ENCODE results near the gene WWOX.

DNA sequence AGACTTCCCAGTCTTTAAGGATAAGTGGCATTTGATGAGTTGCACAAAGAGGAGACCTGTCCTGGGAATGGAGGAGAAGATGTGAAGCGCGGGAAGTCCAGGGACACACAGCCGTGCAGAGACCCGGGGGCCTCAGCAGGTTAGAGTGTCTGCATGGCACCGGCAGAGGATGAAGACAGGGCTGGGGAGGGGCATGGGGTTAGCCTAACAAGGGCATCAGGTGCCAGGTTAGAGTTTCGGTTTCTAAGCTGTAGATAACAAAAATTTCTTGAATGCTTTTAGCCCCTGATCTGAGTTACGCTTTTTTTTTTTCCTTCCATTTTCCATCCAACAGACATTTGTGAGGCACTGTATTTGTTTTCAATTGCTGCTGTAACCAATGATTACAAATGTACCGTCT, 906.8 kb downstream of the WWOX start:
- TF ChIP-seq, protein P1, sequence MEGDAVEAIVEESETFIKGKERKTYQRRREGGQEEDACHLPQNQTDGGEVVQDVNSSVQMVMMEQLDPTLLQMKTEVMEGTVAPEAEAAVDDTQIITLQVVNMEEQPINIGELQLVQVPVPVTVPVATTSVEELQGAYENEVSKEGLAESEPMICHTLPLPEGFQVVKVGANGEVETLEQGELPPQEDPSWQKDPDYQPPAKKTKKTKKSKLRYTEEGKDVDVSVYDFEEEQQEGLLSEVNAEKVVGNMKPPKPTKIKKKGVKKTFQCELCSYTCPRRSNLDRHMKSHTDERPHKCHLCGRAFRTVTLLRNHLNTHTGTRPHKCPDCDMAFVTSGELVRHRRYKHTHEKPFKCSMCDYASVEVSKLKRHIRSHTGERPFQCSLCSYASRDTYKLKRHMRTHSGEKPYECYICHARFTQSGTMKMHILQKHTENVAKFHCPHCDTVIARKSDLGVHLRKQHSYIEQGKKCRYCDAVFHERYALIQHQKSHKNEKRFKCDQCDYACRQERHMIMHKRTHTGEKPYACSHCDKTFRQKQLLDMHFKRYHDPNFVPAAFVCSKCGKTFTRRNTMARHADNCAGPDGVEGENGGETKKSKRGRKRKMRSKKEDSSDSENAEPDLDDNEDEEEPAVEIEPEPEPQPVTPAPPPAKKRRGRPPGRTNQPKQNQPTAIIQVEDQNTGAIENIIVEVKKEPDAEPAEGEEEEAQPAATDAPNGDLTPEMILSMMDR (IDR thresholded peaks at IDR 0.05; ENCODE audit: borderline replicate concordance, extremely low read depth, low read length, poor library complexity, severe bottlenecking), result no peak
- no peak for TF ChIP-seq EZH2 (IDR thresholded peaks at IDR 0.05; ENCODE audit: borderline replicate concordance, low read depth, low read length, severe bottlenecking)
